Neural crest cell (in vitro differentiated cells): ENCODE results near the gene EWSR1. TPM values are rescaled to one million over a fixed set of nuclear protein-coding genes. Genes with fewer than 3 reads are reported as not detected.

Source experiments
- DNase-seq: peaks from one replicate; pipeline ENCODE4 v3.0.0; 2021; ENCODE audit warnings: low read depth, mixed read lengths, low spot score
- H3K27ac Mint-ChIP-seq: one replicate; pipeline ENCODE4 v1.8.0; 2021; ENCODE audit warnings: mild to moderate bottlenecking, mixed read lengths; ENCODE audit not compliant: unreplicated experiment
- H3K27me3 Mint-ChIP-seq: 2 replicates; pipeline ENCODE4 v1.8.0; 2021; ENCODE audit warnings: low read depth, mild to moderate bottlenecking, mixed read lengths
- H3K36me3 Mint-ChIP-seq: 2 replicates; pipeline ENCODE4 v1.8.0; 2021; ENCODE audit warnings: low read depth, mild to moderate bottlenecking, mixed read lengths
- H3K4me1 Mint-ChIP-seq: 2 replicates; pipeline ENCODE4 v1.8.0; 2021; ENCODE audit warnings: mixed read lengths
- H3K4me3 Mint-ChIP-seq: one replicate; pipeline ENCODE4 v1.8.0; 2021; ENCODE audit warnings: mild to moderate bottlenecking, mixed read lengths
- H3K9me3 Mint-ChIP-seq: 2 replicates; pipeline ENCODE4 v1.8.0; 2021; ENCODE audit warnings: mixed read lengths
- CTCF ChIP-seq: fragments of 200-600 bp; sonication (generic); conservative IDR thresholded peaks from 2 replicates; pipeline ENCODE4 v1.5.0; 2021; ENCODE audit warnings: antibody characterized with exemption, mild to moderate bottlenecking
- microRNA-seq: library from miRNA; unstranded; fragments of <30 nt; microRNA quantifications from one replicate; pipeline ENCODE4, GENCODE V29; 2020
- total RNA-seq: library from RNA; stranded (reverse); gene quantifications from 2 replicates; pipeline ENCODE4 v1.2.1, GENCODE V29; 2021

EWSR1 gene
- total RNA-seq, 1 donor from 2014 or later = 483 TPM

DNA sequence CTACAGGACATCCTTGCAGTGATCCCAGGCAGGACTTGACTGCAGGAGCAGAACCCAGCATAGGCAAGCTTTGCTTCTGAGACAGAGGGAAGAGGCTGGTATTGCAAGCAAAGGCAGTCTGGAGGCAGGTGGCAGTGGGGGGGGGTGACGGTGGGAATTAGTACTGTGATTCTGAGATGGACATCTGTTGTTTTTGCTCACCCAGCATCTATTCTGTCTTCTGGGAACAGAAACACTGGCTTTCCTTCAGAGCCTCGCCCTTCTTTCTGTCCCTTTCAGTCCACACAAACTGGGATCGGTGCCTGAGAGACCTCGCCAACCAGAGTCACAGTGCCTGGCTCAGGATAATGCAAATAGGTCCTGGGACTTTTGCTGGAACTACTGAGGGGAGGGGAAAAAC lies 78.6 kb downstream of the EWSR1 start:
- Mint-ChIP-seq H3K27ac (no peak overlapping the region), H3K9me3 (no peaks in the 10 kb centered on the region), H3K4me3 (no peak overlapping the region), H3K27me3 (no peaks in the 10 kb centered on the region), H3K4me1 (no peaks in the 10 kb centered on the region), H3K36me3 (peaks cover 2% of the 10 kb centered on the region)
- no peak for DNase-seq
- no peak for TF ChIP-seq CTCF

- H3K36me3 Mint-ChIP-seq = peaks cover 2% of the 10 kb centered on the region
- no peak overlapping the region for H3K27ac Mint-ChIP-seq
- H3K4me1 Mint-ChIP-seq = peaks cover 3% of the 10 kb centered on the region
- no peak for TF ChIP-seq CTCF
- H3K9me3 Mint-ChIP-seq = no peaks in the 10 kb centered on the region
- H3K27me3 Mint-ChIP-seq = no peaks in the 10 kb centered on the region
- no peak for DNase-seq
- no peak overlapping the region for H3K4me3 Mint-ChIP-seq
These were observed 80.0 kb downstream of the EWSR1 start for GRCh38 chr22:29348041-29348440.

DNA sequence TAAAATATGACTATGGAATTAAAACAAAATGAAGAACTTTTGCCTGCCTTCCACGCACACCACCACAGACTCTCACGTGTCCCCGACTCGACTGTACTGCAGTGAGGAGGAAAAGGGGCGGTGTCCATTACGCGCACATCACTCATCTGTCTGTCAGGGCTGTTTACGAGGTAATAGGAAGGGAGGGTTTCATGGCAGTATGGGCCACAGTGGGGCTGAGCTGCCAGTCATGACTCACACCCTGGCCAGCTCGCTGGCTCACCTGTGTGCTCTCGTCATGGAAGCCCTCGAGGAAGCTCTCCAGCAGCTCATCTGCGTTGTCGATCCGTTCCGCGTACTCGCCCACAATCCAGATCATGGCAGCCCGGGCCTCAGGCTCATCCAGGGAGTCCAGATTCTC lies 80.9 kb downstream of the EWSR1 start:
- H3K36me3 Mint-ChIP-seq = peaks cover 2% of the 10 kb centered on the region
- H3K27me3 Mint-ChIP-seq = no peaks in the 10 kb centered on the region
- no peaks in the 10 kb centered on the region for H3K9me3 Mint-ChIP-seq

More for the DNA sequence above, 80.9 kb downstream of the EWSR1 start:
- DNase-seq = no peak
- no peak overlapping the region for H3K4me3 Mint-ChIP-seq
- H3K27ac Mint-ChIP-seq = no peak overlapping the region
- H3K4me1 Mint-ChIP-seq = peaks cover 12% of the 10 kb centered on the region
- TF ChIP-seq CTCF = no peak

Small RNAs within 50 kb of the gene (microRNA-seq; reads per million reads assigned to microRNA genes)
- 27.2 reads per million, percentile 40 among the genes with 10 or more reads in this experiment for gene MIR3653

Other genes starting within 250 kb of the EWSR1 start
- gene C22orf31, start 206.4 kb upstream of the EWSR1 start, total RNA-seq = not detected in 2 replicates
- 3.9 and 4.9 TPM in 2 replicates for gene KREMEN1, start 195.2 kb upstream of the EWSR1 start, total RNA-seq
- gene EMID1, start 62.4 kb upstream of the EWSR1 start, total RNA-seq = 9.0 and 10.4 TPM in 2 replicates
- gene RHBDD3, start 287 bp upstream of the EWSR1 start, total RNA-seq = 64.9 and 65.6 TPM in 2 replicates
- gene GAS2L1, start 38.4 kb downstream of the EWSR1 start, total RNA-seq = 7.8 and 8.9 TPM in 2 replicates
- gene RASL10A, start 47.4 kb downstream of the EWSR1 start, total RNA-seq = 0.27 and 0.63 TPM in 2 replicates
- gene AP1B1, start 120.3 kb downstream of the EWSR1 start, total RNA-seq = 56.7 and 58.4 TPM in 2 replicates
- not detected in 2 replicates for gene RFPL1, start 170.3 kb downstream of the EWSR1 start, total RNA-seq
- gene NEFH, start 211.9 kb downstream of the EWSR1 start, total RNA-seq = 2.9 and 3.9 TPM in 2 replicates